Measurements from ENCODE around the gene ESAM.
A peak's percentile ranks its signal among the peaks of the same experiment; 100 is the strongest.

ESAM gene

DNA sequence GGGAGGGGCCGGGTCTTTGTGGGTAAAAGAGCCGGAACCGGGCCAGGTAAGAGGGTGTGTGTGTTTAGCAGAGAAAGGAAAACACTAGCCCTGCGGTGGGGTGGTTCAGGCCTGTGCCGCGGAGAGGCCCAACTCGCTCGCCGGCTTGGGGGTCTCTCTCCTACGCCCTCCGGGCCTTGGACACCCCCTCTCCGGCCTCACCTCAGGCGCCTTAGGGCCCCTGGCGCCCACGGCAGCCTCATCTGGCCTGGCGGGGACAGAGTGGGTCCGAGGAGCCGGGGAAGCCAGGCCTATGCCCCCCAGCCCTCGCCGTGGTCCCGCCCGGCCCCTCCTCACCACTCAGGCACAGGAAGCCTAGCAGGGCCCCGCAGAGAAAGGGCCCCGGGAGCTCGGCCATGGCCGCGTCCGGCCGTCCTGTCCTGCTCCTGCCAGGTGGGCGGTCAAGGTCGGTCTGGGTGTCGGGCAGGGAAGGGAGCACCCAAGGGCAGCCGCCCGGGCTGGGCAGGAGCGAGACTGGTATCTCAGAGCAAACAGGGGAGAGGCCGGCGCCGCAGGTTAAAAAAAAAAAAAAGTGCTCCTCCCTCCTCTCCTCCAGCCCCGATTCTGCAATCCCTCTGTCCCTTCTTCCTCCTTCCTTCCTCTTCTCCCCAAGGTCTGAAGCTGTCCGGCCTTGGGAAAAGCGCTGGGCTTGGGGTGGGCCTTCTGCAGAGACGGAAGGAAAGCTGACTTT lies 10.2 kb downstream of the ESAM start, which contains the start of gene VSIG2:
TSS of gene VSIG2 (minus strand) at position 515 of the 730 bp plus-strand sequence. CDS start at position 397, 118 bp downstream.
- DNase-seq, result no peak

- no peak for DNase-seq
Measured at GRCh38 chr11:124751391-124751740, 10.7 kb downstream of the ESAM start.

GRCh38 chr11:124749912-124750311 lies 12.2 kb downstream of the ESAM start:
- DNase-seq, result no peak

GRCh38 chr11:124748481-124749343 lies 13.4 kb downstream of the ESAM start:
- DNase-seq, result no peak

GRCh38 chr11:124748100-124748418 lies 14.0 kb downstream of the ESAM start:
- DNase-seq, result no peak

DNA sequence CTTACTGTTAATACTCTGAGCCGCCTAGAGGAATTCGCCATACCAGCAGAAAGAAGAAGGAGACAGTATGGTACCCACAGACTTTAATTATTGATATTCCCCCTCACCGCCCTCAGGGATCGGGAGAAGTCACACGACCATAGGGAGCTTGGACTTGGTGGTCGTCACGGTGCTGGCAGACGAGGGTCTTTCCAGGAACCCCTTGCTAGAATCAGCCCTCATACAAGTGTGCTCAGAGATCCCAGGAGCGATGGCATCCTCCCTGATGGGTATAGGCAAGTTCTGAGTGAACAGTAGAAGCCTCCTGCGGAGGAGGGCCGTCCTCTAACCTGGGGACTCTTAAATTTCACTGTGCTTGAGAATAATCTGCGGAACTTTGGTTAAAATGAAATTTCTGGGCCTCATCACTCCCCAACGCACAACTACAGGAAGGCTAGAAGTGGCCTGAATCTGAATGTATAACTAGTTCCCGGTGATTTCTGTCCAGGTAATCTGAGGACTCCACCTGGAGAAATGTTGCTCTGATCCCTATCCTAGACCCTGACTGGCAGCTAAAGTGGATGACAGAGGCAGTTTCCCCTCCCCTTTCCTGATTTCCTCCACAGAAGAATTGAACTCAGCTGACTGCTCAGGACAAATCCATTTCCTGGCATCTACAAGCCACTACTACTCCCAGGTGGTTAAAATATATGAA lies 14.5 kb downstream of the ESAM start:
- no peak for DNase-seq

GRCh38 chr11:124746621-124747243 lies 15.4 kb downstream of the ESAM start:
- DNase-seq, result no peak

GRCh38 chr11:124745835-124746620 lies 16.1 kb downstream of the ESAM start:
- DNase-seq, result no peak

GRCh38 chr11:124745270-124745834 lies 16.7 kb downstream of the ESAM start:
- no peak for DNase-seq

- no peak for DNase-seq
Measured at GRCh38 chr11:124743050-124743449, 19.0 kb downstream of the ESAM start.

GRCh38 chr11:124742555-124742954 lies 19.5 kb downstream of the ESAM start:
- DNase-seq, result no peak

DNA sequence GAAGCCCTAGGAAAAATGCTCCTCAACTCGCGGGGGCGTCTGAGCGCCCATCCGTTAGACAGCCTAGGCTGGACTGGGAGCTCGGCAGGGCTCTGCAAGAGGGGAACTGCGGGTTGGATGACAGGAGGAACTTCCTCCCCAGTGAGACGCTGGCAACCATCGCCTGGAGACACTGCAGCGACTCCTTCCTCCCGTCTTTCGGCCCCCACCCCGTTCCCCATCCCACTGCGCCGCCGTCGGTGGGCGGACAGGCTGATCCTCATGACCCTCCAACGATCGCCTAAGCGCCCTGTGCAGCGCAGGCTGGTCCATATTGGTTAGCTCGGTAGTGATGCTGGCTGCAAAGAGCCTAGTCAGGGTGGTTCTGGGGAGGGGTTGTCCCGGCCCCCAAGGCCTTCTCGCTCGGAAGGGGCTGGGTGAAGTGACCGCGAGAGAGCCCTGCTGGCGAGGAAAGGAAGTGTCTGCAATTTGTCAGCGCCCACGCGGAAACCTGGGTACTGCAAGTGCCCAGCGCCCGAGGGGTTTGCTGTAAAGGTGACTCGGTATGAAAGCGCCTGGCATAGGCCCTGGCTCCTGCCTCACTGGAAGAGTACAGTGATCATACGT lies 21.7 kb downstream of the ESAM start:
- no peak for DNase-seq

GRCh38 chr11:124739479-124740276 lies 22.4 kb downstream of the ESAM start, which contains the start of gene NRGN:
NRGN (plus strand) TSS chr11:124739942; CDS start chr11:124740085, 143 bp downstream.
- peak; percentile 76 for DNase-seq

DNA sequence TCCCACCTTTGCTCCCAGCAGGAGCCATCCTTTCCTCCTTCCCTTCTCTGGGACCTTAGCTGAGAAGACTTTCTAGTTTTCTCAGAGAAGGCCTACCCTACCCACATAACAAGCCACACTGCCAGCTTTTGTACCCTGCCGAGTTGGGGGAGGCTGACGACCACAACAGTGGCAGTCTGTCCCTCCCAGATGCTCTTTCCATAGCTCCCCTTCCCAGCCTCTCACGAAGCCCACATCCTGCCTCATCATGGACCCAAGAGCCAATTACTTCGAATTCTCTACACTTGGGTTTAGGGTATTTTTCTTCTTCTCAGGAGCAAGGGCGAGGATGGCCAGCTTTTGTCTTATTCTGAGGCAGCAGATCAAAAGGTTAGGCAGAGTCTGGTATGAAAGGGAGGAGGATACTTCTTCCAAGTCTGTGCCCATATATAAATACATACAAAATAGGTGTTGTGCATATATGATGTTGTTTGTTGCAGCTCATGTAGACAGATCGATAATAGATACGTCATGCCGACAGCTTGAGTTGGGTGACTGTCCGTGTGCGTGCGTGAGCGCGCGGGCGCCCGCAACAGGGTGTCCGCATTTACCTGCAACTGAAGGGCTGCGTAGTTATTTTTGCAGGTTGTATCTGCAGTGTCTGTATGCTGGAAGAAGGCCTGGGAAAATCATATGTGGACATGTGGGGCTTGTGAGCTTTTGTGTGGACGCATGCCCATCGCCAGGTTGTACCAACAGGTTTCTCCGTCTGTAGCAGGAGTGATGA lies 23.2 kb downstream of the ESAM start:
- DNase-seq, result no peak

- DNase-seq, result no peak
Measured at GRCh38 chr11:124737638-124738305, 24.3 kb downstream of the ESAM start.

GRCh38 chr11:124736736-124737135 lies 25.4 kb downstream of the ESAM start:
- DNase-seq, result no peak

DNA sequence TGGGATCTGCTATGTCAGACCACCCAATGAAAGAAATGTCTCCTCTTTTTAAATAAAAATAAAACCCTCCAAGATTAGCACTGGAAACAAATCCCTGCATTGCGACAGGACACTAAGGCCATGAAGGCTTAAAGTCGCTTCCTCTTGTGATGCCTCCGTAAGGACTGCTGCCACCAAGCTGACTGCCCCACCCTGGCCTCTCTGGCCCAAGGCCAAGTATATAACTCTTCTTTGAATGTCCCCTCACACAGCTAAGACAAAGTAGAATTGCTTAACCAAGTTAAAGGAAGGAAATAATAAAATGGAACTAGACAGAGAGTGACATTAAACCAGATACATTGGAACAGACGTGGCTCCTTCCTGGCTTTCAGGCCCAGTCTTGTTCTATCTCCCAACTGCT lies 29.9 kb downstream of the ESAM start:
- no peak for DNase-seq

- no peak for DNase-seq
Measured at GRCh38 chr11:124729571-124729970, 32.5 kb downstream of the ESAM start.

GRCh38 chr11:124728134-124728533 lies 34.0 kb downstream of the ESAM start:
- no peak for DNase-seq

All from DMS 273 treated with DMSO at 0.1 percent for 48 hours (cell line).